DMS53 (cell line): ENCODE results near the gene SPRR3.
"Not testable (repeated sequence)": the region's sequence is repeated elsewhere in the genome, so short reads cannot be mapped to it uniquely, and the experiment has no call there.

Experiments used
- DNase-seq: peaks from one replicate; lab custom pipeline; 2025; lab: John Stamatoyannopoulos, UW

Gene SPRR3

DNA sequence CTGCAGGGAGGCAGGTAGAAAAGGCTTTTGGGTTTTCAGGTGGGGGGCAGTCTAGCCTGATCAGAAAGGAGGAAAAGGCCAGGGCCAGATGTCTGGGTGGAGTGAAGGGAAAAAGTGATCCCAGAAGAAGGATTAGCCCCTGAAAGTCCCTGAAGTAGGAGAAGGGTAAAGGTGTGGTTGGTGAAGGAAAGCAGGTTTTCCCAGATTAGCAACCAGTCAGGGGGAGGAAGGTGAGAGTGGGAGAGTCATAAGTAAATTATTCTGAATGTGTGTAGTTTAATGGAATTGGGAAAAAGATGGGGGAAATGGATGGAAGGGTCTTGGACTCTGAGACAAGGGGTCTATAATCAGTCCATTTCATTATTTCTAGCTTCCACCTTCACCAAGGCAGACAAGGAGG, 18.3 kb upstream of the SPRR3 start:
- DNase-seq = no peak

DNA sequence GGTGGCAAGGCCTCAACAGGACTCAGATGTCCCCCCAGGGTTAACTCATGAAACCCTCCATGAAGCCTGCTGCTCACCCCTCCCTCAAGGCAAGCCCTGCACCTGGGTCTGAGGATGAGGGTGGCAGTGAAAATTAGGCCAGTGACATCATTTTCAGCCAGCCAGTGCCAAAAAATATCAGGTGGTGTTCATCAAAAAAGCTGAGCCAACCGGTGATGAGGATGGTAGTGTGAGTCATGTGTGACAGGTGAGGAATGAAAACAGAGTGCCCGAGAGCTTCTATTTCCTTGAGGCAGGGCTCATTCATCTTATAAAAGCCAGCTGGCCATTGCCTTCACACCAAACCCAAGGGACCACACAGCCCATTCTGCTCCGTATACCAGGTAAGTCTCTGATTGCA, 17.8 kb upstream of the SPRR3 start, which contains the start of gene SPRR1A:
Gene SPRR1A (plus strand): TSS at position 339 of the 400 bp plus-strand sequence. CDS start 1,150 bp downstream, outside the sequence.
- no peak for DNase-seq

DNA sequence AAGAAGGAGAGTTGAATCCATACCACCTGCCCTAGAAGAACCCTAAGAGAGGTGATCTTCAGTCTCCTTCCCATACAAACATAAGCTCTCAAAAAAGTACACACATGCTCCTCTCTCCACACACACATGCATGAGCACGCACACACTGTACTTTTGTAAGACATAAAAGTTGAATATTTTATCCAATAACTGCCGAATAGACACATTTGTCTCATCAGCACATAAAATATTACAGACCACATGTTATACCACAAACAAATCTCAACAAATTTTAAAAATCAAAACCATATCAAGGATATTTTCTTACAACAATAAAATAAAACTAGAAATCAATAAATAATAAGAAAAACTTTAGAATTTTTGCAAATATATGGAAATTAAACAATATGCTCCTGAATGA, 15.0 kb upstream of the SPRR3 start:
- no peak for DNase-seq

DNA sequence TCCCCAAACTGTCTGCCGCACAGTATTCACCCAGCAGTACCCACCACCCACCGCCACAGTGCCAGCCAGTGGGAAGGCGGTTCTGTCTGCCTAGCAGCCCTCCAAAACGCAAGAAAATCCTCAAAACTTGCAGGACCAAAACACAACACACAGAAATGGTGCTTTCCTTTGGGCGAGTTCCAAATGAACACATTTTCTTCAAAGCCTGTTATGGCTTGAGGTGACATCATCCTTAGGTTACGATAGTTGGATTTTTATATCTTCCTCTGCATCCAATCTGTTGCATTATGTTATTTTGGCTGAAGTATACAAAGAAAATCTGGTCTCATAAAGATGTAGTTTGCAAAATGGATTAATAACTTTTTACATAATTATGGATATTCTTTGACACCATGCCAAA, 8.4 kb upstream of the SPRR3 start:
- no peak for DNase-seq

DNA sequence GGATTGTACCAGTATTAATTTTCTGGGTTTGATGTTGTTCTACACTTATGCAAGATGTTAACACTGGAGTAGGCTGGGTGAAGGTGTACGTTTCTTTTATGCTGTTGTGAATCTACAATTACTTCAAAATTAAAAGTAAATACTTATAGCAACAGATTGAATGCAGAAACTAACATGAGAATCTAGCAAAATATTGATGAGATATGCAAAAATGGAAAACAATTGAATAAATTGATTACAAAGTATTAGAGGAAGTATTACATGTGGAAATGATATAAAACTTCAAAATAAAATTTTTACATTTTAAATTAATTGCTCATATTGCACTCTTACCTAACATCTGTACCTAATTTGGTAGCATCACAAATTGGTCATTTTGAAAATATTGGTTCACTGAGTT, 5.7 kb upstream of the SPRR3 start:
- no peak for DNase-seq

DNA sequence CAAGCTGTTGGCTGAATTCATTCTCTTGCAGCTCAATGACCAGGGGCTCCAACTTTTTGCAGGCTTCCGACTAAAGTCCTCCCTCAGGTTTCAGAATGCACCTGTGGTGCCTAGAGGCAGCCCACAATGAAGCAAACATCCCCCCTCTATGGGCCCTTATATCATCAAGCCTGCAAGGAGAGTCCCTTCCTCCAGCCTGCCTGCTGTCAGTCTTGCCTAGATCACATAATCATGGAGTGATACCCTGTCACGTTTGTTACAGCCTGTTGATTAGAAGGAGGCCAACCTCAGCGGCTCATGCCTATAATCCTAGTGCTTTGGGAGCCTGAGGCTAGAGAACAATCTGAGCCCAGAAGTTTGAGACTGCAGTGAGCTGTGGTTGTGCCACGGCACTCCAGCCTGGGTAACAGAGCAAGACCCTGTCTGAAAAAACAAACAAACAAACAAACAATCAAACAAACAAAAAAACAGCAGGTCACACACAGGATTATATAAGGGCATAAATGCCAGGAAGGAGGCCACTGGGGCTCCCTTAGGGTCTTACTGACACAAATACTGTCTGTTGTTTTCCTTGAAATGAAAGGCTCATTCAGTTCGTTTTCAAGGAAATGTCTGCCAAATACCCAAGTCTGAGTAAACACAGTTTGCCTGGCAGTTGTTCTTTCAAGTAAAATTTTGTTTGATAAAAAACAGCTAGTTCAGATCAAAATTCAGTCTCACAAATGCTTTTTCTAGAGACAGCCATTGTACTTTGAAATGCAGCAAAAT, 4.7 kb upstream of the SPRR3 start:
- DNase-seq = no peak

DNA sequence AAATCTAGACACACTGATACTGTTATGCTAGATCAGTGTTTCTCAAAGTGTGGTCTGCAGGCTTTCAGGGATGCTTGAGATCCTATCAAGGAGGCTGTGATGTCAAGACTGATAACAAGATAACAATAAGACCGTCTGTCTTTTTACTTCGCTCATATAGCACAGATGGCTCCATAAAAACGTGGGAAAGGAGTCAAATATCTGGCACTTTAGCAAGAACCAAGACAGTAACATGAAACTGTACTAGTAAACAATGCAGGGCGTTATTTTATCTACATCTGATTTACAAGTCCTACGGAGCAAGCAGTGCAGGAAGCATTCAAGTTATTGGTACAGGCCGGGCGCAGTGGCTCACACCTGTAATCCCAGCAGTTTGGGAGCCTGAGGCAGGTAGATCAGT, 3.6 kb upstream of the SPRR3 start:
- no peak for DNase-seq

DNA sequence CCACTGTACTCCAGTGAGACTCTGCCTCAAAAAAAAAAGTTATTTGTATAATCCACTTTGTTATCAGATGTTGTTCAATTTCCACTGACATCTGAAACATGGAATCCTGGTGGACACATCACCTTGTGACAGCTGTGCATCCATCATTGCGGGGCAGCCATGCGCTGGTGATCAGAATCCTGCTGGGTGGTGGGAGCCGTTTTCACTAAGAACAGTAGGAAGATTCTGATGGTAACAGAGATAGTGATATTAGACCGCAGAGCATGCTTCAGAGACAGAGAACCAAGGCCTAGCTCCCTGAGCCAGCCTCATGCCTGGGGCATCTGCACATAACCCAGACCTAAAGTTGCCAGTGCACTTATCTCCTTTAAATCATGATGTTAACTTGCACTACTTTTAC, 3.1 kb upstream of the SPRR3 start:
- DNase-seq = no peak

DNA sequence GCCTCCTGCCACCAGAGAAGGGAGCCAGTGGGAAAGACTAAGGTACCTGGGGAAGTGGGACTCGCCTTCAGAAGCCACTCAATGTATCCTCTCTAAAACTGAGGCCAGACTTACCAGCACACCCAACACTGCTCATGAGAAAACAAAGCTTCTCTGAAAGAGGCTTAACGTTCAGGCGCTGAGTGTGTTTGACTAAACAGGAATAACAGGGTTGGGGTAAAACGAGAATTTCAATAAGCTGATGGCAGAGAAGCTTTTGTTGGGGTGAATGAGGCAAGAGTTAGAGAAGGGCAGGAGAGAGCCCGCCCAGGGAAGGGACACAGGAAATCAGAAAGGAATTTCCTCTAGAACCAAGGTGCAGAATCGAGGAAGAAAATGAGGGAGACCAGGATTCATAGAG, 1.7 kb upstream of the SPRR3 start:
- DNase-seq = no peak

DNA sequence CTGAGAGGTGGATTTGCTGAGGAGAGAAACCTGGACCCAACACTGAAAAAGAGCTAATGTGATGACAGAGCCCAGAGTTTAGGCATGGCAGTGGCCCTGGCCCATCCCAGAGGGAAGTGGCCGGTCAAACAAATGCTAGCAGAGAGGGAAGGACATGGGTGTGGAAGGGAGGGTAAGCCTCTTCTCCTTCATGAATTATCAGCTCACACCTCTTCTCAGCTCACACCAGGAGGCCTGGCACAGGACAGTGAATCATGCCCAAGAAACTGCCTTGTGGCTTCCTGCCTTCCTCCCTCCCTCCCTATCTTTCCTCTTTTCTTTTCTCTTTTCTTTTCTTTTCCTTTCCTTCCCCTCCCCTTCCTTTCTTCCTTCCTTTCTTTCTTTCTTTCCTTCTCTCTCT, 1.3 kb upstream of the SPRR3 start:
- DNase-seq = no peak

DNA sequence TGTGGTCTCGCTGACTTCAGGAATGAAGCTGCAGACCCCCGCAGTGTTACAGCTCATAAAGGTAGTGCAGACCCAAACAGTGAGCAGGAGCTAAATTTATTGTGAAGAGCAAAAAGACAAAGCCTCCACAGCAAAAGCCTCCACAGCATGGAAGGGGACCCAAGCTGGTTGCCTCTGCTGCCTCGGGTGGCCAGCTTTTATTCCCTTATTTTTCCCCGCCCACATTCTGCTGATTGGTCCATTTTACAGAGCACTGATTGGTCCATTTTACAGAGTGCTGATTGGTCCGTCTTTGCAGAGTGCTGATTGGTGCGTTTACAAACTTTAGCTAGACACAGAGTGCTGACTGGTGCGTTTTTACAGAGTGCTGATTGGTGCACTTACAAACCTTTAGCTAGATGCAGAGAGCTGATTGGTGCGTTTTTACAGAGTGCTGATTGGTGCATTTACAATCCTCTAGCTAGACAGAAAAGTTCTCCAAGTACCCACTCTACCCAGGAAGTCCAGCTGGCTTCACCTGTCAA, 9.7 kb downstream of the SPRR3 start:
- DNase-seq = peak; percentile 6

DNA sequence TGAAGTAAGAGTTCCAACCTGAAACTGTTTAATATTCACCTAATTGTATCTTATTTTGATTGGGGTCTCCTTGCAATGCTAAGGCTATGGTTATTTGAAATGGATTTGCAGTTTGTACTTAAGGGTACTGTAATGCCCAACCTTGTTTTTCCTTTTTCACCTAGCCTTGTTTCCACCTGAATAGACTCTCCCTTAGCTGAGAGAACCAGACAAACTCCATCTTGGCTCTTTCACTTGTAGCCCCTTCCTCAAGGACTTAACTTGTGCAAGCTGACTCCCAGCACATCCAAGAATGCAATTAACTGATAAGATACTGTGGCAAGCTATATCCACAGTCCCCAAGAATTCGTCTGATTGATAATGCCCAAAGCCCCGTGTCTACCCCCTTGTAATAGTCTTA, 20.3 kb downstream of the SPRR3 start:
- DNase-seq = not testable (repeated sequence)

DNA sequence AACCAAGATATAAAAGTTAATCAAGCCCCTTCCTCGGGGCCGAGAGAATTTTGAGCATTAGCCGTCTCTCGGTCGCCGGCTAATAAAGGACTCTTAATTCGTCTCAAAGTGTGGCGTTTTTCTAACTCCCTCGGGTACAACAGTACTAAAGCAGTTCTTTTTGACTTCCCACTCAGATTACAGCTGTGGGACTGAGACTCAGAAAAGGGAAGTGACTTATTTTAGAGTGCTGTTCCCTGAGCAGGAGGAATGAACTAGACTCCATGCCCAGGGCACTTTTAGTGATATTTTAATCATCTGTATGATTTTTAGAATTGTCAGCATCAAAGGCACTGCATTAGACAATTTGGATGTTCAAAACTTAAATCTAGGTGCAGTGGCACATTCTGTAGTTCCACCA, 20.8 kb downstream of the SPRR3 start:
- not testable (repeated sequence) for DNase-seq

DNA sequence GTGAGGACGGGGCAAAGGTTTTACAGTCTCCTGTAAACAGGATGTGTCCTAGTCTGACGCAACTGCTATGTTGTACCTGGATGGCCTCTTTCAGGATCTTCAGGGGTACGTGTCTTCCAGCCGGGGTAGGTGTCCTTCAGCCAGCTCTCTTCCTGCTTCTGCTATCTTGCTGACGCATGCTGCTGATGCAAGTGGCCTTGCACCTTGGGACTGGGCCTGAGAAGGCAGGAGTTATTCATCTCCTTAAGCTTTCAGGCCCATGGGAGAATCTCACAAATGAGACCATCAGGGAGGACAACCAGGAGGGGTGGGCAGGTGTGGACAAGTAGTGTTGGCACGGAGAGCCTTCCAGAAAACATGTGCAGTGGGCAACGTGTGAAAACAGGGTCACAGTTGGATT, 21.6 kb downstream of the SPRR3 start:
- no peak for DNase-seq

DNA sequence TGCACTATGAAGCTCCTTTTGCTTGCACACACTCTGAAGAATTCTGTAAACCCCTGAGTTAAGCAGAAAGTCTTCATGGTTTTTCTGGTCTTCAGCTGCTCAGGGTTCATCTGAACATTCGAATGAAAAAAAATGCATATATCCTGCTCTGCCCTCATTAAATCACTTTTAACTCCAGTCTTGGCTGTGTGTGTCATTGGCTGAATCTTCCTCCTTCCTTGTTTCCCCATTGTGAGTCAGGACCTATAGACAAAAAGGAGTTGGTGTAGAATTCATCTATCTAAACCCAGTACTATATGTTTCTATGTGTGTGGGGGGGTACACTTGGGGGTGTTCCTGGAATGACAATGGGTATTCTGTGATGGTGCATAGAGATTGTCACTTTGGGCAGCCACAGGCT, 22.9 kb downstream of the SPRR3 start:
- no peak for DNase-seq

DNA sequence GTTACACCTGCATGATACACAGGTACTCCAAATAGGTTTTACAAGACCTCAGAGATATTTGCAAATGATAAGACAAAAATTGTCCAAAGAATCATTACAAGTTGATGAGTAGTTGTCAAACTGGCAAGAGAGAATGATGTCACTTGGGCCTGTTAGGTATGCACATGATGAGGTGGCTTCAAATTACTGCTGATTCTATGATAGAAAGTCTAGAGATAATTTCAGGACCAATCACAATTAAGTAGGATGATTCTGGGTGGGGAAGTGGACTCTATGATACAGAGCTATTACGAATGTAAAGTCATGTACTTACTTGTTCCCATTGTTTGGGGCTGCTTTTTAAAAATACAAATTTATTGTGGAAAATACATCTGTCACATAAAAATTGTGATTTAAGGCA, 24.2 kb downstream of the SPRR3 start:
- no peak for DNase-seq

DNA sequence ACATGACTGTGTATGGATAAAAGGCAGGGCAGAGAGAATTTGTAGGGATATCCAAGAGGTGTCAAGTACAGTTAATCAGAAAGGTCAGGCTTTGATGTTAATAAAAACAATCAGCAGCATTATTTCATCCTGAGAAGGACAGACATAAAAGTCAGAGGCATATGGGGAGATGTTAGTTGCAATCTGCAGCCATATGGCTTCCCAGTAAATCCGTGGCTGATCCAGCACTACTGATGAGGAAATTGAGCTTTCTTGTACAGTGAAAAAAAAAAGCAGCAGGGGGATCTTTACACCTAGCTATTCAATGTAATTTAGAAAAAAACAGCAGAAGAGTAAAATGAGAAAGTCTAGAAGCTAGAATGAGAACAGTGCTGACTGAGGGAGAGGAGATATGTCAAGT, 27.2 kb downstream of the SPRR3 start:
- no peak for DNase-seq

DNA sequence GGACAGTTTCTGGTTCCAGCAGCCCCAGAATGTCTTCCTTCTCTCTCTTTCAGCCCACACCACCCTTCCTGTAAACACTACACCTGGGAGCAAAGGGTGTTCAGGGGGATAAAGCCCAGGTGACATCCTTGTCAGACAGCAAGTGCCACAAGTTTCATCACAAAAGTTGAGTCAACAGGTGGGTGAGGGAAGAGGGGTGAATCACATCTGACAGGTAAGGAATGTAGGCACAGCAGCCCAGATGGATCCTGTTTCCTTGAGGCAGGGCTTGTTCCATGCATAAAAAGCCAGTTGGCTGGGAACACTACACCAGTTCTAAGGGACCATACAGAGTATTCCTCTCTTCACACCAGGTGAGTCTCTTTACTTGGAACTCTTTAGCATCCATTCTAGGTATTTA, 29.3 kb downstream of the SPRR3 start, which contains the start of gene SPRR1B:
Gene SPRR1B (plus strand): TSS at position 309 of the 400 bp plus-strand sequence. CDS start 1,143 bp downstream, outside the sequence.
- no peak for DNase-seq

DNA sequence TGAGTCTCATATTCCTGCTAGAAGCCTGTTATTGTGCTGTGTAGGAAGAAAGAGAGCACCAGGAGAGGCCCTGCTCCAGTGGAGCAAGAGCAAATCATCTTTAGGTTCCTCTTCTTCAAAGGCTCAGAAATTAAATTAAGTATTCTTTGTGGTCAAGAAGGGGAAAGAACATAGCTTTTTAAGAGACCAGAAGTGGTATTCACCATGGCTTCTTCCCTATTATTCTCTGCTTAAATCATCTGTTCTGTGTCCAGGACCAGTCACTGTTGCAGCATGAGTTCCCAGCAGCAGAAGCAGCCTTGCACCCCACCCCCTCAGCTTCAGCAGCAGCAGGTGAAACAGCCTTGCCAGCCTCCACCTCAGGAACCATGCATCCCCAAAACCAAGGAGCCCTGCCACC, 30.5 kb downstream of the SPRR3 start:
- DNase-seq = no peak

DNA sequence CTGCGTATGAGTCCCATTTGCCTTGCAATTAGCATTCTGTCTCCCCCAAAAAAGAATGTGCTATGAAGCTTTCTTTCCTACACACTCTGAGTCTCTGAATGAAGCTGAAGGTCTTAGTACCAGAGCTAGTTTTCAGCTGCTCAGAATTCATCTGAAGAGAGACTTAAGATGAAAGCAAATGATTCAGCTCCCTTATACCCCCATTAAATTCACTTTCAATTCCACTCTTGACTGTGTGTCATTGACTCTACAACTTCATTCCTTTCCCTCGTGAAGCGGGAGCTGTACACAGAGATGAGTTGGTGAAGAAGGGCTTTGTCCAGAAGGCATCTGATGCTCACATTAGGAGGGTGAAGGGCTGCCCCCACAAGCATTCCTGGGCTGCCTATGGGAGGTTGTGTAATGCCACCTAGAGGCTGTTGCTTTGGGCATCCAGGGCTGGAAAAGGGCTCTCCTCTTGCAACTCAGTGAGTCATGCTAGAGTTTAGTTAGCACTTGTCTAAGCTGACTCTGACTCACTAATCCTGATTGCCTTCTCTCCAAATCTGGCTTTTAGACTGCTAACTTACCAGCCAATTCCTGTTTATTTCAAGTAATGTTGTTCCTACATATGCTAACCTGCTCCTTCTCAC, 31.2 kb downstream of the SPRR3 start:
- DNase-seq = peak; percentile 45

DNA sequence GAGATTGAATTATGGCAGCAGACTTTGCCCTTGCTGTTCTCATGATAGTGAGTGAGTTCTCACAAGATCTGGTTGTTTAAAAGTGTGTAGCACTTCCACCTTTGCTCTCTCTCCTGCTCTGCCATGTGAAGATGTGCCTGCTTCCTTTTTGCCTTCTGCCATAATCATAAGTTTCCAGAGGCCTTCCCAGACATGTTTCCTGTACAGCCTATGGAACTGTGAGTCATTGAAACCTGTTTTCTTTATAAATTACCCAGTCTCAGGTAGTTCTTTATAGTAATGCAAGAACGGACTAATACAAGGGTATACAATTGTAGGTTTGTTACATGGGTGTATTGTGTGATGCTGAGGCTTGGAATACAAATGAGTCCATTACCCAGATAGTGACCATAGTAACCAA, 33.7 kb downstream of the SPRR3 start:
- DNase-seq = no peak

DNA sequence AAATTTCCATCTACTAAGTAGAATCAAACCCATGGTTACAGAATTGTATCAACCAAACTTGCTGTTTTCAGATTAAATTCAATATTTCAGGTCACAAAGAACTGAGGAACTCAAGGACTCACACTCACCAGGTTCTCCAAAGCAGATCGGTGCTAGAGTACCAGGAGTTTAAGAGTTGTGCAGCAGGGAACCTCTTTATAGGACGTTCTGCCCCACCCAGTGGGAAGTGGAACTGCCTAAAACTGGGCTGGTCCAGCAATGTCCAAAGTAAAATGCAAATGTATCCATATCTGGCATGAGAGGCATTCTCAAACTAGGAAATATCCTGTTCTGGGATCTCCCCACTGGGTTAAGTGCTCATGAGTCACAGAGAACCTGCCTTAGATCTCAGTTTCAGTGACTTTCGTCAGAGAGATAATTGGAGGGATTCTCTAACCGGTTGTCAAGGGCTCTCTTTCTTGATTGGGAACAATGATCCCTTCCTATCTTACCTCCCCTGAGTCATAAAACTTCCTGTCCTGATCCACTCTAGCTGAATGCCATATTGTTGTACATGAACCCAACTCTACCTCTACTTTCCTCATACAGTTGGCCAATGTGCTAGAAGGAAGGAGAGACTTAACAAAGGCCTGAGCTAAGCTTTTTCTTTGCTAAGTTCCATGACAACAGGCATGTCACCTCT, 39.5 kb downstream of the SPRR3 start, which contains the start of gene SPRR2D:
Gene SPRR2D (minus strand): TSS at position 171 of the 682 bp plus-strand sequence. CDS start 774 bp downstream, outside the sequence.
- peak; percentile 7 for DNase-seq

DNA sequence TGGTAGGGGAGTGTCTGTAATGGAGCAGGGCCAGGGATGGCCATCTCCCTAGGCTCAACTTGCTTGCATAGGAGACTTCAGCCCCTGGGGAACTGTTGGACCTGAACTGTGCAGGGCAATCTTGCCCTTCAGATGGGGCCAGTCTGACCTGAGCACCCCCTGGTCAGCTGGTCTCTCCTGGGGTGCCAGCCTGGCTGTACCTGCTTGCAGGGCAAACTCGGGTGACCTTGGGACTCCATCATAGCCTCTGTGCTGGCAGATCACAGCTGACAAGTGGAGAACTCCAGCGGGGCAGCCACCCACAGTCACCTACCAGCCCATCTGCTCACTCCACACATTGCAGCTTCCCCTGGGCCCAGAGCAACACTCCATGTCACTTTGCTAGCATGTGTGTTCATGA, 47.7 kb downstream of the SPRR3 start:
- DNase-seq = no peak
